AG08396 (cell line): Measurements from ENCODE around the gene RNF130.
A peak's percentile ranks its signal among the peaks of the same experiment; 100 is the strongest.

Experiments
- DNase-seq: peaks from one replicate; pipeline ENCODE4 v3.0.0; 2012; ENCODE audit warnings: low spot score, mixed read lengths

The RNF130 gene

DNA sequence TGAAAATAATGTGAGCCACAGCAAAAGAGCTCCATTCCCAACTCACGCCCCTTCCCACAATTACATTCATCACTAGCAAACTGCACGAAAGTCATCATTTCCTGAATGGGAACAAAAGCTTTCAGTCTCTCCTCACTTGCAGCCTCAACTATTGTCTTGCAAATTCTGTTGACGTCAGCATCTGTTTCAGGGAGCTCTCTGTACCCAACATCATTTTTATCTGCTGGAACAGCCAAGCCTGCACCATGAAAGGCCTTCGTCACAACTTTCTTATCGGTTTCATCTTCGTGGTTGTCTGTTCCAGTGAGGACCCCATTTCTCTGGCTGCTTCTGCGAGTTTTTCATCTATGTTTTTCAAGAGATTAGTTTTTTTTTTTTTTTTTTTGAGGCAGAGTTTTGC, 14.3 kb upstream of the RNF130 start:
- DNase-seq: no peak

DNA sequence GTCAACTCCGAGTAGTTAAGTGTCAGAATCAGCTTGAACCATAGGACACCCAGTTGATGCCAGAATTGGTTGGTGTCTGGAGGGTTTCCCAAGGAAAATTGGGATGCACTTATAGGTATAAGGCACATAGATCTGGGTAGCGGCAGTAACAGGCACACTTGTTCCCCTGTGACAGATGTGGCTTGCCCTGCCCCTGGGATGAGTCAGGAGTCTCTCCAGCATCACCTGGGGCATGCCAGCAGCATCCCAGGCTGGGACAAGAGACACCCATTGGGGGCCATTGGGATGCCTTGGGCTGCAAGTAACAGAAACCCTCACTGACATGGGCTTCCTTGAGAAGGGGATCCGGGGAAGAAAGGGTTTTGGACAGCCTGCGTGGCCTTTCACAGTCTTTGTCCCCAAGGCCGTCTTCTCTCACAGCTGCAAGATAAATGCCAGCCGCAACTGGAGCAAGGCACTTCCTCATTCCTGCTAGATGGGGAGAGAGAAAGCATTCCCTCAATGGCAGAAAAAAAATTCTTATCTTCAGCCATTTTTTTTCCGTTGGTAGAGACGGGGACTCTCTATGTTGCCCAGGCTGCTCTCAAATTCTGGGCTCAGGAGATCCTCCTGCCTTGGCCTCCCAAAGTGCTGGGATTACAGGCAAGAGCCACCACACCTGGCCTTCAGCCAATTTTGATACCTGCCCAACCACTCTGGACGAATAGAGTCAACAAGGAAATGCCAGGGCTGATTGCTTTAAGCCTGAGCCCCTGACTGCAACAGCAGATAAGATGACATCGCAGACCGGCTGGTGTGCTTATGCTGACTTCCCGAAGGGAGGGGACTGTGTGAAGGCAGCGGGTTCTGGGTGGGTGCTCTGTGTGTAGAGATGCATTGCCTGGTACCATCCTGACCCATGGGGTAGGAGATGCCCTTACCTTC, 13.3 kb upstream of the RNF130 start:
- no peak for DNase-seq

DNA sequence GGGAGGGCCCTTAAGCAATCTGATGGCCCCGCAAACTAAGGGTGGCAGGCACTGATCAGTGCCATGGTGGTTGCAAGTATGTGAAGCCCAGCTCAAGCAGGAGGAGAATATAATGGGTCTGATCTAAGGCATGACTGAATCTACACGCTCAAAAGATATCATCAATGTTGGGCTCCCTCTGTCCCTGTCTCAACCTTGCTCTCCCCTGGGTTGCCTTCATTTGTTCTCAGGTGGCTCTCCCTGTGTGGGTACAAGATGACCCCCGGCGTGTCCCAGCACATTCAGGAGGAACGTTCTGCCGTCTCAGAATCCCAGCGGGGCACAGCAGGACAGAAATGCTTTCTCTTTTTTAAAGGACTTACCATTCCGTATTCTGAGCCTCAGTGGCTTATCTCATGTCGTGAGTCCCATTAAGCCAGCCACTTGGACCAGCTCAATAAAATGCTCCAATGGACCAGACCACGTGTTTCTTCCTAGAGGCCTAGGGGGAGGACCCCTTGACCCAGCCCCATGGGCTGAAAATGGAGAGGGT, 12.0 kb upstream of the RNF130 start:
- DNase-seq: no peak

DNA sequence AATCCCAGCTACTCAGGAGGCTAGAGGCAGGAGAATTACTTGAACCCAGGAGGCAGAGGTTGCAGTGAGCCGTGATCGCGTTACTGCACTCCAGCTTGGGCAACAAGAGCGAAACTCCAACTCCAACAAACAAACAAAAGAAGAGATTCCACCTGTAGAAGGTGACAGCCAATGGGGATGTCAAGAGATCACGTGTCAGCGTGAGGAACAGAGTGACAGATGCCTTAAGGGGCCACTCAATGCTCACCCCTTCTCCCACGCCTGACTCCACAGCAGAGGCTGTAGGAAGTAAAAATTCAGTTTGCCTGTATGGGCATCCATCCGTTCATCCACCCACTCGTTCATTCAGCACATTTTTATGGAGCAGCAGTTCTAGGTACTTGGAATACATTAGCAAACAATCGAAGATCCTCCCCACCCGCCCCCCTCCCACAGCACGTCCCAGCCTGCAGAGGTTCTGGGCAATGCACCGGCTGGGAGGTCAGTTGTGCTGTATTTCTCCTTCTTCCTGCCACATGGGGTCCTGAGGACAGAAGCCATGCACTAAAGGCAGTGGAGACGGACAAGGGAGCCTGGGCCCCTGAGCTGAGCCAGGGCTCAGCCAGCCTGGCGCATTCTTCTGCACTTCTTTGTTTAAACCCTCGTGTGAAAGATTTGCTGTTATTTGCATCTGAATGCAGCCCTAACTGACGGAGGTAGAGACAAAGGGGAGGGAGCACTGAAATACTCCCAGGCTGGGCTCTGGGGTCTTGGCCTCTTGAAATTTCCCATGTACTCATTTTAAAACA, 11.3 kb upstream of the RNF130 start:
- no peak for DNase-seq

DNA sequence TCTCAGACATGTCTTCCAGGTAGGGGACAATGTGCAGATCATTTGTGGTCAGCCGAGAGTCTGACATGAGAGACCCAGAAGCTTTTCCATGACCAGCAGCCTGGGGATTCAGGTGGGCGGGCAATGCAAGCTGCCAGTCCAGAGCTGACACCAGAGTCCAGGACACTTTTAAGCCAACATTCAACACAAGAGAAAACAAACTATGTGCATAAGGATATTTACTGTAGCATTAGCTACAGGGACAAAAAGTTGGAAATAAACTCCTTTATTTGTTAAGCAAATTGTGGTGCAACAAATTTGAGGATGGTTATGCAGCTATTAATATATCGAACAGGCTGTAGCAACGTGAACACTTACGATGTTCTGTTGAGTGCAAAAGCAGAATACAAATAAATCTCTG, 9.9 kb upstream of the RNF130 start:
- DNase-seq: no peak

DNA sequence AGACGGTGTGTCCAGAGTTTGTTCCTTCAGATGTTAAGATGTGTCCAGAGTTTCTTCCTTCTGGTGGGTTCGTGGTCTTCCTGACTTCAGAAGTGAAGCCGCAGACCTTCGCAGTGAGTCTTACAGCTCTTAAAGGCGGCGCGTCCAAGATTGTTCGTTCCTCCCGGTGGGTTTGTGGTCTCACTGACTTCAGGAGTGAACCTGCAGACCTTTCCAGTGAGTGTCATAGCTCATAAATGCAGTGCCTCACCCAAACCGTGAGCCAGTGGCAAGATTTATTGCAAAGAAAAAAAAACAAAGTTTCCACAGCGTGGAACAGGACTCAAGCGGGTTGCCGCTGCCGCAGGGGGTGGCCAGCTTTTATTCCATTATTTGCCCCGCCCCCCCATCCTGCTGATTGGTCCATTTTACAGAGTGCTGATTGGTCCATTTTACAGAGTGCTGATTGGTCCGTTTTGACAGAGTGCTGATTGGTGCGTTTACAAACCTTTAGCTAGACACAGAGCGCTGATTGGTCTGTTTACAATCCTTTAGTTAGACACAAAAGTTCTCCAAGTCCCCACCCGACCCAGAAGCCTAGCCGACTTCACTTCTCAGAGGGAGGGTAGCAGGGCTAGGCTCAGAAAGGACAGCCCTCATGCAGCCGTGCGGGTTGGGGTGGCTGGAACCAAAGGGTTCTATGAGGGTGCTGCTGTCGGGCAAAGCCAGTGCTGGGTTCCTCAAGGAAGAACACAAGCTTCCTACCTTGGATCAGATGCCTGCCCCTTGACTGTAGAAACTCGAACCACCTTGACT, 9.1 kb upstream of the RNF130 start:
- no peak for DNase-seq

DNA sequence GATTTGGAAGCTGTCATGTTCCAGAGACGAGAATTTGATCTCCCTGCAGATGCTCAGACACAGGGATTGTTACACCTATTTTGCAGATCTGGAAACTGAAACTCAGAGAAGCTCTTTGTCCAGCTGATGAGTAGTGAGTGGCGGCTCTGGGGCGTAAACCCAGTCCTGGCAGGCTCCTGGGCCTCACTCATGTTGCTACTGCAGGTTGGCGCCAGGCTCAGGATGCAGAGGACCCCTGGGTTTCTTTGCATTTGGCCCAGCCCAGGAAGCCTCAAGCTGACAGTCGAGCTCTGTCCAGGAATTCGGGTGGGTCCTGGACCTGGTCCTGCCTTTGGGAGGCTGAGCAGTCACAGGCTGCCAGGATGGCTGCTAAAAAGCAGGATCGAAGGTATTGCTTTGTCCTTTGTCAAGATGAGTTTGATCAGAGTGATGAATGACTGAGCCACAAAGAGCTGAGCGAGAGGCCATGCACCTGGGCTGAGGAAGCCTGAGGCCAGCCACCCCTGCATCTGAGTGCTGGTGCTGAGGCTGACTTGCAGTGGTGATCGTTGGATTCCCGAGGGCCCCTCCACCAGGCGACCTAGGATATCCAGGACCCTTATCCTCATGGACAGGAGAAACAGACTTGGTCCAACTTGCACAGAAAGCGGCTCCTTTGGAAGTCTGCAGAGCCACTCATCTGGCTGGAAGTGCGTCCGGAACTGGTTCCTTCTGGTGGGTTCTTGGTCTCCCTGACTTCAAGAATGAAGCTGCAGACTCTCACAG, 8.3 kb upstream of the RNF130 start:
- DNase-seq: no peak

DNA sequence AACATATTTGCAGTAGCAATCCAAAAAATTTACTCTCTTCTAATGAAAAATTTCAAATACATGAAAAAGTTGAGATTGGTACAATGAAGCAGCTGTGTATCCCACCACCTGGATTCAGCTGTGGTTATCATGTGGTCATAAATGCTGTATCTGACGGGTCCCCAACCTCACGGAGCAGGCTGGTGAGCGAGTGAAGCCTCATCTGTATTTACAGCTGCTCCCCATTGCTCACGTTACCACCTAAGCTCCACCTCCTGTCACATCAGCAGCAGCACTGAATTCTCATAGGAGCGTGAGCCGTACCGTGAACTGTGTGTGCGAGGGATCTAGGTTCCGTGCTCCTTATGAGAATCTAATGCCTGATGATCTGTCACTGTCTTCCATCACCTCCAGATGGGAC, 6.8 kb upstream of the RNF130 start:
- DNase-seq: no peak

DNA sequence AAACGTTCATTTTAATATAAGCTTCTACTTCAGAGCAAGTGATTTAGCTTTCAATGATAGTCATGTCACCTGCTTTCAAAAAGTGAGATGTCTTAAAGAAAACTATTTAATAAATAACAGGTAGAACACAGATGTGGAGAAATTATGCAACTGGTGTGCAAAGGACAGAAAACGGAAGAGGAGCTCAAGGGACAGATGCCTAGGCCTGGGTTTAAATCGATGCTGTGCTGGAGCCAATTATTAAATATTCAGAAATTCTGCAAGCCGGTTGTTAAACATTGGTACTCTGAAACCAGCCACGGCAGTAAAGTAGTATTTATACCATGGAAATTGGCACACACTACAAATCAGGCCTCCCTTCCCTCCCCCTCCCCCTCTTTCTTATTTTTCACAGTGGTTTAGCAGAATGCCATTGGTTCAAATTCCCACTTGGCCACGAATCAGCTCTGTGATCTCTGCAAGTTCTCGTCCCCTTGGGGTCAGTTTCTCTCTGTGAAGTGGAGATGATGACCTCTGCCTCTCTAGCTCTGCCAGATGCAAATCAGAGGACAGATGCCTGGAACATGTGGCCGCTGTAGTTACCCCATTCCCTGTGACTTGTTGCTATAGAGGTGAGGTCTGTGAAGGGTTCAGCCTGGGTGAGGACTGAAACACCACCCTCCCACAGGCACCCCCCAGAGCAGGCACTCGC, 6.2 kb upstream of the RNF130 start:
- DNase-seq: no peak

DNA sequence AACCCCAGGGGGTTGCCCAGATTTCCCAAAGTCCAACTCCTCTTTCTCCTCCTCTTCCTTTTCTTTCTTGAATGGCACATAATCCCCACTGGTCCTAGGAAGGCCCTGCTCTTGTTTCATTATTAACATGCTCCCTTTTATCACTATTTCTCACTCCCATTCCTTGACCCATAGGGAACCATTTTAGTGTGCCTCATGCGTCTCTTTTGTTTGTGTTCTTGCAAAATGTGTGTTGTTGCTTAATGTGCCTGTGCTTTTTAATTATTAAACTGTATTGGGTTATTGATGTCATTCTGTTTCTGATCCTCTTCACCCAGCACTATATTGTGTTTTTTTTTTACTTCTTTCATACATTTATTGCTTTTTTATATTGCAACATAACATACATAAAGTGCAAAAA, 4.1 kb upstream of the RNF130 start:
- no peak for DNase-seq

DNA sequence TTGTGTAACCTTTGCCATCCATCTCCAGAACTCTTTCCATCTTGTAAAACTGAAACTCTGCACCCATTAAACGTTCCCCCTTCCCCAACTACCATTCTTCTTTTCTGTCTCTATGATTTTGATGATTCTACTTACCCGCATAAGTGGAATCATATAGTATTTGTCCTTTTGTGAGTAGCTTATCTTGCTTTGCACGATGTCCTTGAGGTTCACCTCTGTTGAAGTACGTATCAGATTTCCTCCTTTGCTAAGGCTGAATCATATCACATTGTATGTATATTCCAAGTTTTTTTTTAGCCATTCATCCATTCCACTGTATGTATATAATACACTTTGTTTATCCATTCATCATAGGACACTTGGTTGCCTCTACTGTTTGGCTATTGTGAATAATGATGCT, 2.9 kb upstream of the RNF130 start:
- no peak for DNase-seq

DNA sequence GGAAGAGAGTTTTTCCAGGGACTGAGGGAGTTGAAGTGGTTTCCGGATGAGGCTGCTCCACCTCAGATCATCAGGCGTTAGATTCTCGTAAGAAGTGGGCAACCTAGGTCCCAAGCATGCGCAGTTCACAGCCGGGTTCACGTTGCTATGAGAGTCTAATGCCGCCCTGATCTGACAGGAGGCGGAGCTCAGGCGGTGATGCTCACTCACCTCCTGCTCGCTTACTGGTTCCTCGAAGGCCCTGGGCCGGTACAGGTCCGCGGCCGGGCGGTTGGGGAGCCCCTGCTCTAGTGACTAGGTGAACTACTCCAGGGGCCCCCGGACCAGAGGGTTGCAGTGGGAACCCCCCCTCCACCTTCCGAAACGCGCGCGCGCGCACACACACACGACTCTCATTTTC, 997 bp upstream of the RNF130 start:
- no peak for DNase-seq

DNA sequence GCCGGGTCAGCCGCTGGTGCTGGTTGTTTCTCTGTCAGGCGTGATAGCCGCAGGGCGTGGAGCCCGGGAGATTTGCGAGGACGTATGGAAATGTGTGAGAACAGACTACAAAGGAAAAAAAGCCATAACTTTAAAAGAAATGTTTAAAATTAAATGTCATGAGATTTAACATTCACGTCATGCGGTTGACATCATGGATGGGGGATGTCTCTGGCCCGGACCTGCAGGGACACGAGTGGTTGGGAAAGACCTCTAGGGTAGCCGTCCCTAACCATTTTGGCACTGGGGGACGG, 643 bp upstream of the RNF130 start:
- DNase-seq: no peak

DNA sequence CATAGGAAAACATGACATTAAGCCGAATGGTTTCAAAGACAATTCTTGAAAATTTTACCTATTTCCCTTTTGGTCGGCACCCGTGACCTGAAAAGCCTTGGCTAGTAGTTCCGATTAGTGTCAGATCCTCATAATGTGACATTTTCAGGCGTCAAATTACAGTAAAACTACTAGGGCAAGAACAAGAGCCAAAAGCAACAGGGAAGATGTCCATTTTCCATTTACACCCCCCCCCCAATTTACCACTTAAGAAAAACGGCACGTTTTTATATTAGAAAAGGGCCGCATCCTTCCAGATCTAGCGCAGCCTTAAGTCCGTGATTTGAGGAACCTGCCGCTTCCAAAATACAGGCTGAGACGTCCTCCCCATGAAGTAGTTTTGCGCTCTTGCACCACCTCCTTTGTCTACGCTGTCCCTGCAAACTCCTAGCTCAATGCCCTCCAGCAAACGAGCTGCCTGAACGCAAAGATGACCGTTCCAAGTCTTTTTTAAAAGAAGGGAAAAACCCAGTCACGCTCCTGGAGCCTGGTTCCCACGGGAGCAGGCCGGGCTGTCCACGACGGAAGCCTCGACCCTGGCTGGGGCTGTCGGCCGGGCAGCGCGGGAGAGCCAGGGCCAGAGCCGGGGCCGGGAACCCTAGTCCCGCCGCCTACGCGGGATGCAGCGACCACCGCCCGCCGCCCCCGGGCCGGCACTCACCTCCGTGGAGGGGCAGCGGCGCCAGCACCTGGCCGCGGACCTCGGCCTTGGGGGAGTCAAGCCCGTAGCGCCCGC, 616 bp downstream of the RNF130 start:
- DNase-seq: peak; percentile 67

DNA sequence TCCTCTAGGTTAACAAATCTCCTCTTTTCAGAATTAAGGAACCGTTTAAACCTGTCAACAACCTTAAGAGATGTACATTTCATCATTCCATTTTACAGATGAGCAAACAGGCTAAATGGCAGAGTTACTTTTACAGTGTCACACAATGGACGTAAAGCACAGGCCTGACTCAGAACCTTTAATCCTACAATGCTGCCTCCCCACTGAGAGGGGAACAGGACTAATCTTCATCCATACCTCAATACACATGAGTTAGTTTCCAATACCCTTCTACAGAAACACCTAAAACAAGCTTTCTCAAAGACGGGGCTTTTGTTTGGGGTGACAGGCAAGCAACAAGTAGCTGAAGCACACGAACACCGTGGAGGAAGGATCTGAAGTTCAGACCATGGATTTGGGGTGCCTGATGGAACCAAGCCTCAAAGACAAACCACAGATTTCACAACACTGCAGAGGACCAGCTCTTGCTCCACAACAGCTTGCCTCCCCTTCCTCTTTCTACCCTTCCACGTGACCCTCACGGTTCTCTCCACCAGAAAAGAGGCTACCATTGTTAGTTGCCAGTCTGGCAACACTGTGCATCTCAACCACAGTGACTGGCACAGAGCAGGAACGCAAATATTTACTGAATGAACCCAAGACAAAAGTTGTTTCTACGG, 1.8 kb downstream of the RNF130 start:
- DNase-seq: no peak

DNA sequence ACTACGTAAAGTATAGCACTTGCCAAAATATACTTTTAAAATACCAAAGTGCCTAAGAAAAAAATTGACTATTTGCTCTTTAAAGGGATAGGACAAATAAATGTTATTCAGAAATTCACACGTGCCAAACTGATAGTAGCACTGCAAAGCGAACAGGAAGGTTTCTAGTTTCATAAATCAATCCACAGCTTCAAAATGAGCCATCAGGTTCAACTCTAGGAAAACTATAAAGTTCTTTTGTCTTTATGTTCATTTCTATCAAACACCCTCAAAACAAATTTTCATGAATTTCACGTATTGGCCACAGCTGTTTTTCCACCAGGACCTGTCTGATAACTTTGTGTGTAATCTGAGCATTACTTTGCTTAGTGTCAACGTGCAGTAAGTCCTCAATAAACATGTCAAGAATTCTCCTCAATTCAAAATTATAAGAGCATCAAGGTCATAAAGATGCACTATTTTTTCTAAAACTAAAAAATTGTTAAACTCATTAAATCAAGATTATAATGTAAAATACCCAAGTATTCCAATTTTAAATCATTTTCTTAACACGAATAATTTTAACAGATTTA, 3.0 kb downstream of the RNF130 start:
- DNase-seq: no peak

DNA sequence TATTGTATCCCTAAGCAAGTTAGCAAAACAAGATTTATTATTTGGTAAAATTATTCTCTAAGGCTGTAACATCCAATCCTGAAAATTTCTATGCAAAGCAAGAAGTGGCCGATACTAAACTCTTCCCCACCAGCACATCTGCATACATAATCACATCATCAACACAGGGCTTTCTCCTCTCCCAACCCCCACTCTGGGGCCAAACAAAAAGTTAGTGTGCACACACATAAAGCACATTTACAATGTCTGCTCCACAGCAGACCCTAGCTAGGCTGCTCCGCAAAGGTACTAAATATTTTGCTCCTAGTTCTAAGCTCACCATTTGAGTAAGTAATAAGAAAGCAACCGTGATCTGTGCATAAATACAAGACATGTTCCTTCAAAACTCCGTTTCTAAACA, 3.6 kb downstream of the RNF130 start:
- DNase-seq: no peak

DNA sequence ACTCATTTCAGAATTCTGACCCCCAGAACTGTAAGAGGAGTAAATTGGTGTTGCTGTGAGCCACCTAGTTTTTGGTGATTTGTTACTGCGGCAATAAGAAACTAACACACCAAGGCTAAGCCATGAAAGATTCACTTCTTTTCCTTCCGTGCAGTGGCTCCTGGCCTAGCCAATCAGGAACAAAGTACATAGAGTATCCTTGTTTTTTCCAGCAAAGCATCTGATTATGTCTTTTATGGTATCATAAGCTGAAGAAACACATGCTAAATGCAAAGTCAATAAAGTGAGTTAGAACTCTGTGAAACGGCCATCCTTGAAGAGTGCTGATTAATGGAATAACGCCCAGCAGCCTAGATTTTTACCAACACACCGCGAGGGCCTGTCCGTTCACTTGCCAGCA, 11.4 kb downstream of the RNF130 start:
- no peak for DNase-seq

DNA sequence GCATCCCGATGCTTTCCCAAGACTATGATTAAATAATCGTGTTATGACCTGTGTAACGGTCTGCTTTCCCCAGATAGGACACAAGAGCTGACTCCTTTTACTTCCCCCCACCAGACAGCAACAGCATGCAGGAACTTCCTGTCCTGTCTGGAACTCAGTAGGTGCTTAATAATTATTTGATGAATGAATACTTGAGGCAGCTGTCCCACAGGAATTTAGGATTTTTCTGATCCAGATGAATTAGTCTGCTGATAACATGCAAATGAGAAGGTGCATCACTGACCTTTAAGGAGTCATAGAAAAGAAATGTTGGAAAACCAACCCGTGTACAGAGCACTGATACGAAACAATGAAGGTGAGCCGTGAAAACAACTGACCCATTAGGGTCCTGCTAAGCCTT, 12.2 kb downstream of the RNF130 start:
- DNase-seq: no peak
